Mucosa of descending colon (tissue), 3 donors: ENCODE data around the gene MAST1. TPM values are rescaled to one million over a fixed set of nuclear protein-coding genes. Genes with fewer than 3 reads are reported as not detected.
A peak's percentile ranks its signal among the peaks of the same experiment; 100 is the strongest.
"Not testable (repeated sequence)": the region's sequence is repeated elsewhere in the genome, so short reads cannot be mapped to it uniquely, and the experiment has no call there.

Experiments used
- ATAC-seq: fragments of 200-7000 bp; cut with Tn5 transposase; one replicate; pipeline ENCODE4 v1.9.1; 2020; ENCODE audit warnings: mild to moderate bottlenecking, moderate library complexity
- DNase-seq, 3 donors: peaks; one replicate each; pipeline ENCODE4 v3.0.0-alpha.2; 2020
- H3K36me3 ChIP-seq: fragments of 200-600 bp; one replicate; pipeline ENCODE4 v1.8.0; 2021; ENCODE audit warnings: low read depth, mild to moderate bottlenecking
- H3K4me1 ChIP-seq: fragments of 200-600 bp; one replicate; pipeline ENCODE4 v1.8.0; 2021; ENCODE audit warnings: low read depth, mild to moderate bottlenecking
- H3K4me3 ChIP-seq: fragments of 200-600 bp; one replicate; pipeline ENCODE4 v1.8.0; 2021; ENCODE audit warnings: mild to moderate bottlenecking
- H3K9me3 ChIP-seq: fragments of 200-600 bp; one replicate; pipeline ENCODE4 v1.8.0; 2021; ENCODE audit warnings: mild to moderate bottlenecking
- CTCF ChIP-seq: fragments of 200-600 bp; IDR thresholded peaks from one replicate; pipeline ENCODE4 v1.8.0; 2022; ENCODE audit warnings: antibody characterized with exemption, mild to moderate bottlenecking
- intact Hi-C, 2 donors: fragments of 100-400 bp; cut with DNase I in 1 of 2; cut with micrococcal nuclease in 1 of 2; formaldehyde crosslinking; loops; one replicate each; pipeline versions ENCODE4 v1.11.0 to v1.11.1; 2022; cut with DNase I, micrococcal nuclease
- total RNA-seq, 3 donors: library from RNA; stranded (reverse); fragmentation: NEBNext Ultra II Directional in 2 of 3; extraction: Animal tissue kit (Norgen Biotek cat#: 25700) in 2 of 3; gene quantifications; one replicate each; pipeline versions ENCODE4 v1.2.1 to v1.2.4, GENCODE V29; 2021 to 2023
- donor health status: DM: no; HTN: no; CAD: no; lungs with moderate emphysema.
- donor health status: DM: no; HTN: no; CAD: no.
- donor health status: DM: no; HTN: yes; CAD: no.

Gene MAST1
- total RNA-seq, 3 donors from 2014 or later = 0.69 to 4.1 (median 1.2) TPM

DNA sequence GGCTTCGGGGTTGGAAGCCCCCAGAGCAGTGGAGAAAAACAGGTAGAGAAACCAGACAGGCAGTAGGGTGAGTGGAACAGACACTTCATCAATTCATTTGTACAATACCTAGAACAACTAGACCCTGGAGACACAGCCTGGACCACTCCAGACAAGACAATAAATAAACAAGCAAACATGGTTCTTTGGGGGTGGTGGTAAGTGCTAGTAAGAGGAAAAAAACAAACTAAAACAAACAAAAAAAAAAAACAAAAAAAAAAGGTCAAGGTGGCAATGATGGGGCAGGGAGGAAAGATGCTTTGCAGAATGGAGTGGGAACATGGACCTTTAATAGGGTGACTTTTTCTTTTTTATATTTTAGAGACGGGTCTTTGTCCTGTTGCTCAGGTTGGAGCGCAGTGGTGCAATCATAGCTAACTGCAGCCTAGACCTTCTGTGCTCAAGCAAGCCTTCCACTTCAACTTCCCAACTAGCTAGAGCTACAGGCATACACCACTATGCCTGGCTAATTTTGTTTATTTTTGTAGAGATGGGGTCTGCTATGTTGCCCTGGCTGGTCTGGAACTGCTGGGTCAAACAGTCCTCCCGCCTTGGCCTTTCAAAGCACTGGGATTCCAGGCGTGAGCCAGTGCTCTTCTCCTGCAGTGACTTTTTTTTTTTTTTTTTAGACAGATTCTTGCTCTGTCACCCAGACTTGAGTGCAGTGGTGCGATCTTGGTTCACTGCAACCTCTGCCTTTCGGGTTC lies 43.9 kb upstream of the MAST1 start:
- Histone ChIP-seq H3K9me3 (no peaks in the 10 kb centered on the region), H3K36me3 (no peaks in the 10 kb centered on the region), H3K4me1 (peaks cover 26% of the 10 kb centered on the region), H3K4me3 (peak overlapping the region; percentile 83)
- intact Hi-C loops = no loop called here
- ATAC-seq (no peak), DNase-seq (no peak)
- no peak for TF ChIP-seq CTCF

DNA sequence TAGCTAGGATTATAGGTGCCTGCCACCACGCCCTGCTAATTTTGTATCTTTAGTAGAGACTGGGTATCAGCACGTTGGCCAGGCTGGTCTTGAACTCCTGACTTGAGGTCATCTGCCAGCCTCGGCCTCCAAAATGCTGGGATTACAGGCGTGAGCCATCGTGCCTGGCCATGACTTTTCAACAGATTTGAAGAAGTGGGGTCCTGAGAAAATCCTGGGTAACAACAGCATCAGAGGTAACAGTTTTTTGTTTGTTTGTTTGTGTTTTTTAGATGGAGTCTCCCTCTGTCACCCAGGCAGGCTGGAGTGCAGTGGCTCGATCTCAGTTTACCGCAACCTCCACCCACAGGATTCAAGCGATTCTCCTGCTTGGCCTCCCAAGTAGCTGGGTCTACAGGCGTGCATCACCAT lies 43.3 kb upstream of the MAST1 start:
- DNase-seq (peak in 2 of 3 donors; percentile 33 to 39), ATAC-seq (no peak)
- peaks cover 28% of the 10 kb centered on the region for H3K4me1 ChIP-seq
- TF ChIP-seq CTCF = no peak
- H3K4me3 ChIP-seq = no peak overlapping the region
- intact Hi-C loops = loop anchor here (5.0 kb wide), 1 partner anchor 33 kb away; no protein-coding TSS in a partner anchor
- no peaks in the 10 kb centered on the region for H3K9me3 ChIP-seq
- no peaks in the 10 kb centered on the region for H3K36me3 ChIP-seq

- TF ChIP-seq CTCF = peak; percentile 86
These were observed 41.9 kb upstream of the MAST1 start for GRCh38 chr19:12796146-12797071.

GRCh38 chr19:12797141-12797587 lies 41.2 kb upstream of the MAST1 start:
- TF ChIP-seq CTCF = no peak
- peaks cover 28% of the 10 kb centered on the region for H3K4me1 ChIP-seq
- DNase-seq (no peak), ATAC-seq (no peak)
- H3K9me3 ChIP-seq = no peaks in the 10 kb centered on the region
- no peak overlapping the region for H3K4me3 ChIP-seq
- intact Hi-C loops = loop anchor here (2.0 to 5.0 kb wide), 2 partner anchors 20 to 35 kb away; no protein-coding TSS in a partner anchor
- no peaks in the 10 kb centered on the region for H3K36me3 ChIP-seq

More at GRCh38 chr19:12796146-12797071, 41.9 kb upstream of the MAST1 start:
- Histone ChIP-seq H3K36me3 (no peaks in the 10 kb centered on the region), H3K9me3 (no peaks in the 10 kb centered on the region), H3K4me1 (peaks cover 28% of the 10 kb centered on the region), H3K4me3 (no peak overlapping the region)
- DNase-seq = peak; percentile 78 to 79 (median 78)
- ATAC-seq = peak; percentile 43
- intact Hi-C loops = loop anchor here (2.0 to 5.0 kb wide), 2 partner anchors 20 to 34 kb away; no protein-coding TSS in a partner anchor

DNA sequence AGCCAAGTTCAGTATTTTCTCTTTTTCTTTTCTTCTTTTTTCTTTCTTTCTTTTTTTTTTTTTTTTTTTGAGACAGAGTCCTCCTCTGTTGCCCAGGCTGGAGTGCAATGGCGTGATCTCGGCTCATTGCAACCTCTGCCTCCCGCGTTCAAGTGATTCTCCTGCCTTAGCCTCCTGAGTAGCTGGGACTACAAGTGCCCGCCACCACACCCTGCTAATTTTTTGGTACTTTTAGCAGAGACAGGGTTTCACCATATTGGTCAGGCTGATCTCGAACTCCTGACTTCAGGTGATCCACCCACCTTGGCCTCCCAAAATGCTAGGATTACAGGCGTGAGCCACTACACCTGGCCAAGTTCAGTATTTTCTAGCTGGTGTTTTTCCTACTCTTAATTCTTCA lies 40.7 kb upstream of the MAST1 start:
- H3K36me3 ChIP-seq, H3K9me3 ChIP-seq, DNase-seq, H3K4me3 ChIP-seq, ATAC-seq: not testable (repeated sequence)
- intact Hi-C loops = loop anchor here (2.0 to 5.0 kb wide), 2 partner anchors 21 to 35 kb away; no protein-coding TSS in a partner anchor
- peaks cover 28% of the 10 kb centered on the region for H3K4me1 ChIP-seq
